ENCODE measurements around the gene BLOC1S5. TPM values are rescaled to one million over a fixed set of nuclear protein-coding genes. Genes with fewer than 3 reads are reported as not detected.

The BLOC1S5 gene
- total RNA-seq, 1 donor from 2014 or later, result 13.8 TPM

DNA sequence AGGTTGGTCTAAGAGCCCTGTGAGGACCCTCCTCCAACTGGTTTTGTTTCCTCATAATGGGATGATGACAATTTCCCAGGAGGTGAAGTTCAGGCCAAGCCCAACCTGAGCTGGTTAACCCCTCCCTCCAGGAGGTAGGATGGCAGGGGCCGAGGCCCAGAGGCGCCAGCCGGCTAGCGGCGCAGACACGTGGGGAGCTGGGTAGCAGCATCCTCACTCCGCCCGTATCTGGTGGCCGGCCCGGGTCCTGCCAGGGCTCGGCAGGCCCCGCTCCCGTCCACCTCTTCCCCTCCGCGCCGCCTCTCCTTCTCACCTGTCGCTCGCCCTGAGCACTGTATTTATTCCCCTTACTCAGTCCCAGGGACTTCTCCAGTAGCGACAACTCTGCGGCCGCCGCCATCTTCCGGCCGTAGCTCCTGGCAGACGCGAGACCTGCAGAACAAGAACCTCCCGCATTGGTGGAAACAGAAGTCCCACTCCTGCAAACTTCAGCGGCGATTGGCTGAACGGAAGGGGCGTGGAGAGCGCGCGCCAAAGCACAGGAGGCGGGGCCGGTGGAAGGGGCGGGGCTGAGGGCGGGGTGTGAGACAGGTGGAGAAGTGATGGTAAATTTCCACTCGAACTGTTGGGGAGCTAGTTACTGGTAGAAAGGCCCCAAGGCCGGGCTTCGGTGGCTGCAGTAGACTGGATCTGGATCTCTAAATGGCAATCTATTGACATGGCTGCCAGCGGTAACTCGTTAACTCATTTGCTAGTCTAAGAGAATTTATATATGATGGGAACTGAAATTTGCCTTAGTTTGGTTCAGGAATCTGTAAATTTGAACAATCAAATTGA lies 38.2 kb upstream of the BLOC1S5 start, which contains the start of gene EEF1E1:
Gene EEF1E1 (minus strand): TSS at position 427 of the 837 bp plus-strand sequence. CDS start 27 bp downstream, at position 400.
- TF ChIP-seq, protein P1, sequence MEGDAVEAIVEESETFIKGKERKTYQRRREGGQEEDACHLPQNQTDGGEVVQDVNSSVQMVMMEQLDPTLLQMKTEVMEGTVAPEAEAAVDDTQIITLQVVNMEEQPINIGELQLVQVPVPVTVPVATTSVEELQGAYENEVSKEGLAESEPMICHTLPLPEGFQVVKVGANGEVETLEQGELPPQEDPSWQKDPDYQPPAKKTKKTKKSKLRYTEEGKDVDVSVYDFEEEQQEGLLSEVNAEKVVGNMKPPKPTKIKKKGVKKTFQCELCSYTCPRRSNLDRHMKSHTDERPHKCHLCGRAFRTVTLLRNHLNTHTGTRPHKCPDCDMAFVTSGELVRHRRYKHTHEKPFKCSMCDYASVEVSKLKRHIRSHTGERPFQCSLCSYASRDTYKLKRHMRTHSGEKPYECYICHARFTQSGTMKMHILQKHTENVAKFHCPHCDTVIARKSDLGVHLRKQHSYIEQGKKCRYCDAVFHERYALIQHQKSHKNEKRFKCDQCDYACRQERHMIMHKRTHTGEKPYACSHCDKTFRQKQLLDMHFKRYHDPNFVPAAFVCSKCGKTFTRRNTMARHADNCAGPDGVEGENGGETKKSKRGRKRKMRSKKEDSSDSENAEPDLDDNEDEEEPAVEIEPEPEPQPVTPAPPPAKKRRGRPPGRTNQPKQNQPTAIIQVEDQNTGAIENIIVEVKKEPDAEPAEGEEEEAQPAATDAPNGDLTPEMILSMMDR (IDR thresholded peaks at IDR 0.05), result no peak
- no peaks in the 10 kb centered on the region for H3K9me3 Mint-ChIP-seq
- ChIA-PET CTCF (no interaction called here), POLR2A (interaction anchor here (0.6 to 3.4 kb wide), 10 partner anchors 9 to 1770 kb away, joined by 3 to 59 read pairs (median 4); partner anchors contain the start of genes BLOC1S5, CAGE1 and RIOK1)
- peaks cover 14% of the 10 kb centered on the region for H3K27me3 Mint-ChIP-seq
- peak within 1 kb of the TSS; percentile 93 for H3K27ac Mint-ChIP-seq
- ATAC-seq (ENCODE audit: low read depth), result peak; percentile 98
- intact Hi-C loops (cut with micrococcal nuclease), result loop anchor here (1.0 to 5.0 kb wide), 6 partner anchors 38 to 713 kb away; partner anchors contain the start of genes BLOC1S5, CAGE1, RIOK1 and SLC35B3
- peak; percentile 80 for DNase-seq
- H3K4me1 Mint-ChIP-seq, result peaks cover 25% of the 10 kb centered on the region
- peak within 1 kb of the TSS; percentile 97 for H3K4me3 Mint-ChIP-seq
- peaks cover 23% of the 10 kb centered on the region for H3K36me3 Mint-ChIP-seq (ENCODE audit: low read depth)

DNA sequence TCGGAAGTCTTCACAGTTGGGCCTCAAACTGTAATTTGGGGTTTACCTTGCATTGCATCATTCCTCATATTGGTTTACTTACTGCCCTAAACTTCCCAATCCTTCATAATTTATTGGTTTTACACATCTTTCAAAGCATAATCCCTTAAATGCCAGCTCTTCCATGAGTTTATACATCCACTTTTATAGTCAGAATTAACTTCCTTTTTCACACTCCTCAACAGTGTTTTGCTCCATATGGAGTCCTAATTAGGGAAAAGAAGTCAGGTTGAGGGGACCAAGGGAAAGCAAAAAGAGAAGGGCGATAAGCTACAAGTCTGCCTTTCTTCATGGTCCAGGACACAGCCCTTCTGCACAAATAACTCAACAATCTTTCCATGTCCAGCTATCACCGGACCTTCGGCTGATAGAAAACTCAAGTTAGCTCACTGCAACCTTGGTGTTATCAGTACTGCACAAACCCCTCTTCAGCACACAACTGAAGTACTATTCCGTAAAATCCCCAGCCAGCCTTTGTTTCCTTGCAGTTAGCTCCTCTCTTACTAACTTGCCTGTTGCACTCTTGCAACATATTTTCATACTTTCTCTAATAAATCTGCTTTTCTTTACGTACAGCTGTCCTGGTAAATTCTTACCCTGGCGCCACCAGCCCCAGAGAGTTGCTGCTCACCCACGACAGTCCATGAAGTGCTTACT lies 36.1 kb upstream of the BLOC1S5 start:
- H3K9me3 Mint-ChIP-seq, result no peaks in the 10 kb centered on the region
- no peak for ATAC-seq (ENCODE audit: low read depth)
- peaks cover 3% of the 10 kb centered on the region for H3K27me3 Mint-ChIP-seq
- TF ChIP-seq, protein P1 (IDR thresholded peaks at IDR 0.05), result no peak
- H3K4me1 Mint-ChIP-seq, result peaks cover 25% of the 10 kb centered on the region
- peak overlapping the region; percentile 1 for H3K4me3 Mint-ChIP-seq
- CTCF ChIA-PET, result interaction anchor here (0.5 kb wide), 1 partner anchor 89 kb away, joined by 3 read pairs; no protein-coding TSS in a partner anchor
- intact Hi-C loops (cut with micrococcal nuclease), result loop anchor here (5.0 kb wide), 1 partner anchor 508 kb away; the partner anchor contains the start of gene SNRNP48
- no peak overlapping the region for H3K27ac Mint-ChIP-seq
- H3K36me3 Mint-ChIP-seq (ENCODE audit: low read depth), result peaks cover 38% of the 10 kb centered on the region
- DNase-seq, result no peak
- POLR2A ChIA-PET, result interaction anchor here (3.4 kb wide), 1 partner anchor 35 kb away, joined by 59 read pairs; the partner anchor contains the start of gene BLOC1S5

DNA sequence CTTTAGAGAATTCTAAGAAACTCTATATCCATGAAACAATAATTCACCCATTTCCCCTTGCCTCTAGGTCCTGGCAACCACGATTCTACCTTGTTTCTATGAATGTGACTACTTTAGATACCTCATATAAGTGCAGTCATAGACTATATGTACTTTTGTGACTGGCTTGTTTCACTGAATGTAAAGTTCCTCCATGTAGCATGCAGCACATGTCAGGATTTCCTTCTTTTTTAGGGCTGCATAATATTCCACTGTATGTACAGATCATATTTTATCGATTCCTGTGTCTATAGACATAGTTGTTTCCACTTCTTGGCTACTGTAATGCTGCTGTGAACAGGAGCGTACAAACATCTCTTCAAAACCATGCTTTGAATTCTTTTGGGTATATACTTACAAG lies 26.5 kb upstream of the BLOC1S5 start:
- intact Hi-C loops (cut with micrococcal nuclease), result no loop called here
- CTCF ChIA-PET, result no interaction called here
- Mint-ChIP-seq H3K27me3 (no peaks in the 10 kb centered on the region), H3K9me3 (peaks cover 15% of the 10 kb centered on the region), H3K27ac (no peak overlapping the region), H3K36me3 (ENCODE audit: low read depth) (peaks cover 79% of the 10 kb centered on the region), H3K4me3 (no peak overlapping the region), H3K4me1 (no peaks in the 10 kb centered on the region)
- TF ChIP-seq, protein P1 (IDR thresholded peaks at IDR 0.05), result no peak
- ATAC-seq (ENCODE audit: low read depth) (no peak), DNase-seq (no peak)
- POLR2A ChIA-PET, result no interaction called here

DNA sequence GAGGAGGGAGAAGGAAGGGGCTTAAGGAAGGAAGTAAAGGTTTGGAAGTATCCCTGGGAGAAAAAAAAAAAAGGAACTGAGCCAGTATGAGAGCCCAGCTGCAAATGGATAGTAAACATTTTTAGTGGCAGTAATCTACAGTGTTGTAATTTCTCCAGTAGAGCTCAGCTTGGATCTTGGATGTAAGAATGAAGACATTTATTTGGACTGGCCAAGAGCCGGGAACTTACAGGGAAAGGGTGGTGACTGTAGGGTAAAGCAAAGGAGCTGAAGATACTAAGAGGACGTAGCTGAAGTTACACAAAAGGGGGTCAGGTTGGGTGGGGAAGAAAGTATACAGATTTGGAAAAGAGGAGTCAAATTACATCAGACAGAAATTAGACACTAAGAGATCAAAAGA lies 24.7 kb upstream of the BLOC1S5 start:
- Mint-ChIP-seq H3K27me3 (no peaks in the 10 kb centered on the region), H3K27ac (no peak overlapping the region), H3K4me3 (no peak overlapping the region), H3K4me1 (no peaks in the 10 kb centered on the region), H3K36me3 (ENCODE audit: low read depth) (peaks cover 71% of the 10 kb centered on the region), H3K9me3 (peaks cover 15% of the 10 kb centered on the region)
- ATAC-seq (ENCODE audit: low read depth), result no peak
- CTCF ChIA-PET, result no interaction called here
- TF ChIP-seq, protein P1 (IDR thresholded peaks at IDR 0.05), result no peak
- no peak for DNase-seq
- POLR2A ChIA-PET, result no interaction called here
- intact Hi-C loops (cut with micrococcal nuclease), result no loop called here
